ENCODE data around the gene MORN4.

DNA sequence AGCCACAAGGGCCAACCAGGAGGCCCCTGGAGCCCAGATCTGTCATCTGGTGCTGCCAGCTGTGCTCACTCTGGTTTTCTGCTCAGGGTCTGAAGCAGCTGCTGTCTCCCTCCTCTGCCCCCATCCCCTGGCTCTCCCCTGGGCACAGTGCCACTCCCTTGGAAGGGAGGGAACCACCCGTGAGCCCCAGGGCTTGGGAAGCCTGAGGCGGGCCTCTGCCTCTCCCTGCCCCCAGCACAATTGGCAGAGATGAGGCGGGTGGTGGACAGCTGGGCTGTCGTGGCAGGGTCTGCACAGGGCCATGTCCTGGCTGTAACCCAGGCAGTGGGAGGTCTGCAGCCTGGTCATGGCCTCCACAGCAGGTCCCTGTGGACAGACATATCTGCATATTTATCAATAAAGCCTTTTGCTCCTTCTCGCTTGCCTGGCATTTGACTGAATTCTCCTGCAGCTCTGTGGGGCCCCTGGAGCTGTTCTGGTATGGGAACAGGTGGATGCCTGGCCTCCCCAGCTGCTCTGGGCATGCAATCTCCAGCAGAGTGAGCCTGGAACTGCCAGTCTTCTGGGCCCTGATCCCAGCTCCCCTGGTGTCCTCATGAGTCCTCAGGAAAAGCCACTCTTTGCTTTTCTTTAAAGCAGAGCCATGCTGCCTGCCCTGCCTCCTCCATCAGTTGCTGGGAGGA is 62.4 kb downstream of the MORN4 start:
- TF ChIP-seq HNRNPK (IDR thresholded peaks at IDR 0.05; ENCODE audit: low read depth, low read length, poor library complexity, severe bottlenecking) = no peak
- TF ChIP-seq SMC3 (IDR thresholded peaks at IDR 0.05; ENCODE audit: low read length) = no peak
- no peak for TF ChIP-seq RFX5 (IDR thresholded peaks at IDR 0.05; ENCODE audit: low read depth, low read length)
- TF ChIP-seq, protein P1, sequence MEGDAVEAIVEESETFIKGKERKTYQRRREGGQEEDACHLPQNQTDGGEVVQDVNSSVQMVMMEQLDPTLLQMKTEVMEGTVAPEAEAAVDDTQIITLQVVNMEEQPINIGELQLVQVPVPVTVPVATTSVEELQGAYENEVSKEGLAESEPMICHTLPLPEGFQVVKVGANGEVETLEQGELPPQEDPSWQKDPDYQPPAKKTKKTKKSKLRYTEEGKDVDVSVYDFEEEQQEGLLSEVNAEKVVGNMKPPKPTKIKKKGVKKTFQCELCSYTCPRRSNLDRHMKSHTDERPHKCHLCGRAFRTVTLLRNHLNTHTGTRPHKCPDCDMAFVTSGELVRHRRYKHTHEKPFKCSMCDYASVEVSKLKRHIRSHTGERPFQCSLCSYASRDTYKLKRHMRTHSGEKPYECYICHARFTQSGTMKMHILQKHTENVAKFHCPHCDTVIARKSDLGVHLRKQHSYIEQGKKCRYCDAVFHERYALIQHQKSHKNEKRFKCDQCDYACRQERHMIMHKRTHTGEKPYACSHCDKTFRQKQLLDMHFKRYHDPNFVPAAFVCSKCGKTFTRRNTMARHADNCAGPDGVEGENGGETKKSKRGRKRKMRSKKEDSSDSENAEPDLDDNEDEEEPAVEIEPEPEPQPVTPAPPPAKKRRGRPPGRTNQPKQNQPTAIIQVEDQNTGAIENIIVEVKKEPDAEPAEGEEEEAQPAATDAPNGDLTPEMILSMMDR (CRISPR knock-in tag; IDR thresholded peaks at IDR 0.05) = no peak

Data from HepG2 (cell line).